GM21576 (cell line): Measurements from ENCODE around the gene CRADD.
"Not testable (repeated sequence)": the region's sequence is repeated elsewhere in the genome, so short reads cannot be mapped to it uniquely, and the experiment has no call there.

Source experiments
- ATAC-seq: cut with Tn5 transposase; IDR thresholded peaks from one replicate; pipeline ENCODE4 v1.9.1; 2021; ENCODE audit warnings: mild to moderate bottlenecking, moderate library complexity; ENCODE audit not compliant: unreplicated experiment

Gene CRADD

GRCh38 chr12:93922583-93923006 is 245.4 kb downstream of the CRADD start:
- ATAC-seq, result no peak

- ATAC-seq, result no peak
These were observed 247.2 kb downstream of the CRADD start for GRCh38 chr12:93924367-93924766.

GRCh38 chr12:93925585-93926205 is 248.5 kb downstream of the CRADD start:
- no peak for ATAC-seq

- no peak for ATAC-seq
These were observed 249.1 kb downstream of the CRADD start for GRCh38 chr12:93926237-93926636.

GRCh38 chr12:93929081-93929480 is 251.9 kb downstream of the CRADD start:
- ATAC-seq, result not testable (repeated sequence)

GRCh38 chr12:93937812-93938211 is 260.6 kb downstream of the CRADD start:
- ATAC-seq, result no peak

GRCh38 chr12:93938317-93938716 is 261.1 kb downstream of the CRADD start:
- ATAC-seq, result no peak

GRCh38 chr12:93938931-93939330 is 261.8 kb downstream of the CRADD start:
- ATAC-seq, result no peak

GRCh38 chr12:93939641-93940325 is 262.6 kb downstream of the CRADD start:
- ATAC-seq, result no peak

GRCh38 chr12:93943780-93944179 is 266.6 kb downstream of the CRADD start:
- no peak for ATAC-seq

- ATAC-seq, result no peak
These were observed 267.0 kb downstream of the CRADD start for GRCh38 chr12:93944201-93944600.
